ENCODE results near the gene SLC6A18.

Gene SLC6A18

GRCh38 chr5:1203968-1204692 lies 21.1 kb upstream of the SLC6A18 start:
- DNase-seq = no peak

- DNase-seq = peak; percentile 1 to 7
Observed at GRCh38 chr5:1204693-1205242, 20.4 kb upstream of the SLC6A18 start.

GRCh38 chr5:1205255-1206180 lies 19.7 kb upstream of the SLC6A18 start:
- DNase-seq = no peak

- DNase-seq = no peak
Observed at GRCh38 chr5:1206521-1207412, 18.4 kb upstream of the SLC6A18 start.

- no peak for DNase-seq
Observed at GRCh38 chr5:1207555-1207954, 17.6 kb upstream of the SLC6A18 start.

- no peak for DNase-seq
Observed at GRCh38 chr5:1208221-1208742, 16.9 kb upstream of the SLC6A18 start.

GRCh38 chr5:1208743-1209488 lies 16.3 kb upstream of the SLC6A18 start:
- no peak for DNase-seq

- DNase-seq = no peak
Observed at GRCh38 chr5:1209489-1209852, 15.7 kb upstream of the SLC6A18 start.

- no peak for DNase-seq
Observed at GRCh38 chr5:1209896-1210776, 15.0 kb upstream of the SLC6A18 start.

- no peak for DNase-seq
Observed at GRCh38 chr5:1210832-1211251, 14.3 kb upstream of the SLC6A18 start.

- DNase-seq = no peak
Observed at GRCh38 chr5:1211701-1212100, 13.5 kb upstream of the SLC6A18 start.

- DNase-seq = no peak
Observed at GRCh38 chr5:1212271-1212670, 12.9 kb upstream of the SLC6A18 start.

- no peak for DNase-seq
Observed at GRCh38 chr5:1212881-1213280, 12.3 kb upstream of the SLC6A18 start.

- DNase-seq = no peak
Observed at GRCh38 chr5:1213508-1214162, 11.5 kb upstream of the SLC6A18 start.

GRCh38 chr5:1214163-1214935 lies 10.8 kb upstream of the SLC6A18 start:
- DNase-seq = no peak

GRCh38 chr5:1214936-1215220 lies 10.3 kb upstream of the SLC6A18 start:
- no peak for DNase-seq

- DNase-seq = no peak
Observed at GRCh38 chr5:1215320-1216096, 9.7 kb upstream of the SLC6A18 start.

- DNase-seq = no peak
Observed at GRCh38 chr5:1216211-1216917, 8.8 kb upstream of the SLC6A18 start.

Measured in inflammatory macrophage treated with lipopolysaccharide for 1 hour (primary cell).